GM19023 (cell line): ENCODE results near the gene ASTN2.

ENCODE experiments used
- ATAC-seq: cut with Tn5 transposase; IDR thresholded peaks from one replicate; pipeline ENCODE4 v1.9.1; 2021; ENCODE audit warnings: mild to moderate bottlenecking, moderate library complexity; ENCODE audit not compliant: unreplicated experiment

ASTN2 gene

GRCh38 chr9:117029341-117029740, 385.5 kb downstream of the ASTN2 start:
- ATAC-seq = no peak

GRCh38 chr9:117028103-117028858, 386.6 kb downstream of the ASTN2 start:
- ATAC-seq = no peak

DNA sequence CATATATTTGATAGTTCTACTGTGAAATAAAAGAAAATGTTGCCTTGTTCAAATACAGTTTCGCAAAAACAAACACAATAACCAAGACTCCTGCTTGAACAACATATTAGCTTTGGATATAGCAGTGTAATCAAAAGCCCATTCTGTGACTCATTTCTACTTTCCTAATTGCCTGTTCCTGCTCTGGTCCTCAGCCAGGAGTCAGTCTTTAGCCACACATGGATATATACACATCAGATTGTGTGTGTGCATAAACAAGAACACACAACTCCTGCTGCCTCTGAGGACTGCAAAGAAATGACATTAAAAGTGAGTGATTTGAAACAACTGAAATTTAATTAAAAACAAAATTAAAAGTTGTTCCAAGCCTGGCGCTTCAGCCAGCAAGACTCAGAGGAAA, 393.0 kb downstream of the ASTN2 start:
- ATAC-seq = no peak

DNA sequence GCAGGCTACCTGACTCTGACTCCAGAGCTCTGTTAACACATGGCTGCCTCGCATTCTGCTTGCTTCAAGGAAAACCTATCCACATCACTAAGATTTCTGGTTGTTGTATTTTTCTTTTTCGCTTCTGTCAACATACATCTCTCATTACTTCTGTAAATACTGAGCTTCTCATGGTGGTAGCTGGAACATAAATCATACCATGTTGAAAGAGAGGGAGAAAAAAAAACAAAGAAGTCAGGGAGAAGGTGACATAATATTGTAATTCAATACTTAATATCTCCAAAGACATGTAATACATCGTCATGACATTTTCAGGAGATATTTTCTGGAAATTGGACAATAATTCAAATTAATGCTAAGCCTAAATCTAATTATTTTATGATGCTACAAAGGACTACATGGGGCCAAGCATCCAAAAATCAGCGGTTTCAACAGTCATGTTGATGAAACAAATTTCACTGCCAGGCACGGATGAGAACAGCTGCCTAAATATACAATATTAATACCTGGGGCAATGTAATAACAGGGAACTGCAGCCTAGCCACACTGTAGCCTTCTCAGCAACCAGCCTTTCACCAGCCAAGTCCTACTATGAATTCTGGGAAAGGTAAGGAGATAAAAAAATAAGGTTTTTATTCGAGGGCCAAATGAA, 395.8 kb downstream of the ASTN2 start:
- no peak for ATAC-seq

DNA sequence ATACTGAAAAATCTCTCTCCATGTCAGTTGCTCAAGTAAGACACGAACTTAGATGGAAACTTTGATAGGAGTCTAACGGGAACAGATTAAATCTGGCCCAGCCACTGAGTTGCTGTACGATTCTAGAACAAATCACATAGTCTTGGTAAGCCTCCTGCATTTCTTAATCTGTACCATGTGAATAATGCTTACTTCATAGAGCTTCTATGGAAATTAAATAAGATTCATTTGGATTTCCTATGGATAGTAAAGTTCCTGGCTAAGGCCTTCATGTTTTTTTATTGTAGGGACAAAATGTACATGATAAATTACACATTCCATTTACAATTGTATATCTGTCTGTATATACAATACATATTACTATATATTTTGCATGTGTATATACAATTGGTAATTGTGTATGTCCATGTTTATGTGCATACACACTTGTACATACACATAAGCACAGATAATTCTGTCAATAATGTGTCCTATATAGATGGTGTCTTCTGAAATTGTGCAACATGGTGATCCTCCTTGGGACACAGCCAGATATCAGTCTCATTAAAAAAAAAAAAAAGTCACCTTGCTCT, 397.4 kb downstream of the ASTN2 start:
- no peak for ATAC-seq

- no peak for ATAC-seq
These were observed 400.8 kb downstream of the ASTN2 start for GRCh38 chr9:117014061-117014460.

- no peak for ATAC-seq
These were observed 401.3 kb downstream of the ASTN2 start for GRCh38 chr9:117013440-117013995.

DNA sequence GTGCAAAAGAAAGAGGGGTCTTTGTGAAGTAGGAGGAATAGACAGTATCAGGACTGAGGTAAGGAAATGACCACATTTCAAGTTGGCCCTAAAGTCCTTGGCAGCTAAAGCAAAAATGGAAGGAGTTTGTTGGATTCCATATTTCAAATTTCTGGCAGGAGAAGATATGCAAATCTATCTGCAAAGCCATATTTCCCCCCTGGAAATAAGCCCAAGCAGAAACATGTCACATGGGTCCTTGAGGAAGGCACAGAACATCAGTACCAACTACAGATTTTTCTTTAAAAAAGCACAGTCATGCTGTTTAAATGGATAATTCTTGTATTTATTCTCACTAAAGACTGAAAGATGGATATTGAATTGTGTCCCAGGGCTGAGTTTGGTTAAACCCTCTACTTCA, 404.8 kb downstream of the ASTN2 start:
- no peak for ATAC-seq

DNA sequence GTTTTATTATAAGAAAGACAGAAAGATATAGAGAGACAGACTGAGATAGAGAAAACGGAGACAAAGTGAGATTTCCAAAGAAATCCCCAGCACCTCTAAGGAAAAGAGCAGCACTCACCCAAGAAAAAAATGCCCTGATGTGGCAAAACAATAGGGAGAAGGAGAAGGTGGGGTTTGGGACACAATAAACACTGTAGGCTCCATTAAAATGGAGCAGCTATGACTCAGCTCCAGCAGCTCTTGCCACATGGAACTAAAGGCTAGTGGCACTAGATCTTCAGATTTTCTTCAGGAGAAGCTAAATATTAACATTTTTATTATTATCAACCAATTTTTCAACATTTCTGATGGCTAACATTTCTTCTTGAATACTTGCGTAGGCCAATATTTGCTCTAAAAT, 406.0 kb downstream of the ASTN2 start:
- no peak for ATAC-seq

DNA sequence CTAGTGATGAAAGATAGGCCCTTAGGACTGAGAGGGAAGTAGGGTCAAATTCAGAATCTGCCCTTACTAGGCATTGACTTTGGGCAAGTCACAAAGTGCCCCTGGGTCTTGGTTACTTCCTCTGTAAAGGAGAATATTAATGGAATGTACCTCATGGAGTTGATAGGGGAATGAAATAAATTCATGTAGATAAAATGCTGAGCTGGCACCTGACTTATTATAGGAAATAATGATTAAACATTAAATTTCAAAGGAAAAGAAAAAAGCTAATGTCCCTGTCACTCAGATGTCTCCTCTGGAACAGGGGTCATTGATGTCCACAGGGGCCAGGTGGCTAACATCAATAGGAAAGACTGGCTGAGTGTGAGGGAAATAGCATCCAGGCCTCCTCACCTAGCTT, 406.4 kb downstream of the ASTN2 start:
- ATAC-seq = no peak

DNA sequence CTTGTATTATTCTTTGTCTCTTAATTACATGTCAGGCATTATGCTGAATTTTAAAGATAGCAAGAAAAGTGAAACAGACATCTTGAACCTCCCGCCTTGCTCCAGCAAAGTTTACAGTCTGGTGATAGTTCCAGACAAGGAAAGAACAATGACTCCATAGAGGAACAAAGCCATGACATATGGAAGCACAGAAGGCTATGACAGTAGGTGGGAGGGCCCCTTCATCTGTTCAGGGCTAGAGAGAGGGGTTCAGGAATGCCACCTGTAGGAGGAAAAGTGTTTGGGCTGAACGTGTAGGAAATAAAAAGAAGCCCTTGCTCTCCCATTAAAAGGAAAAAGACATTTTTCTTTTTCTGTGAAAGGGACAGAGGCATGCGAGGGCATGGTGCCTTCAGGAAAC, 412.2 kb downstream of the ASTN2 start:
- ATAC-seq = no peak

- no peak for ATAC-seq
These were observed 414.0 kb downstream of the ASTN2 start for GRCh38 chr9:117000834-117001233.

DNA sequence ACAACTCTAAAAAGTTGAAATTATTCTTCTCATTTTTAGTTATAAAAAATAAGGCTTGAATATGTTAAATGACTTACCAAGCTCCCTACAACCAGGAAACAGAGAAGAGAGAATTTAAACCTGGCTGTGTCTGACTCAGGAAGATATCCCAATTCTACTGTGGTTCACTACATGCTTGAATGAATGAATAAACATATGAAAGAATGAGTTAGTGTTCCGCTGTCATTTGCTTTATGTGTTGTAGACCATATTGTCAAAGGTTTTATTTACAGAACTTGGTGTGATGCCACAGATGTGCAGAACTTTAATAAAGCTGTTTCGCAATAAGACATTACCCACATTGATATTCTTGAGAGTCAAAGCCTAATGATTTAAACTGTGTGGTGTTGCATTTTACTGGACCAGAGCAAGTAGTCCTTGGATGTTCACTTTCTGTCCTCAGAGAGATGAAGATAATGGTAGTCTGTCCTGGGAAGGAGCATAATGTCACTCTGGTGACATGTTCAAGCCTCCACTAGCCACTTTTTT, 414.6 kb downstream of the ASTN2 start:
- ATAC-seq = no peak

DNA sequence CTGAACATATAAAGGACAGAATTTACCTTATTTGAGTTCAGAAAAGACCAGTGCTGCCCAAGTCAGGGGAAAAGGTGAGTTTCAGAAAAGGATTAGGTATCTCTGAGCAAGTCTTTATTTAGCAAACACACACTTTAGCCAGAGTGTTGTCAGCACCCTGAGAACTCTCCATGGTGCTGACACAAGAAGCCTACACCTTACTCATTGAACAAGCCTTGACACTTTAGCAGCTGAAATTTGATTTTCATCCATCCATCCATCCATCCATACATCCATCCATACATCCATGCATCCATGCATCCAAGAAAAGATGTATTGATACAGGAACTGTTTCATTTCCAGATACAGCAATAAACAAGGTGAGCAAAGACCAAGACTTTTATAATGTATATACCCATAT, 416.6 kb downstream of the ASTN2 start:
- no peak for ATAC-seq

DNA sequence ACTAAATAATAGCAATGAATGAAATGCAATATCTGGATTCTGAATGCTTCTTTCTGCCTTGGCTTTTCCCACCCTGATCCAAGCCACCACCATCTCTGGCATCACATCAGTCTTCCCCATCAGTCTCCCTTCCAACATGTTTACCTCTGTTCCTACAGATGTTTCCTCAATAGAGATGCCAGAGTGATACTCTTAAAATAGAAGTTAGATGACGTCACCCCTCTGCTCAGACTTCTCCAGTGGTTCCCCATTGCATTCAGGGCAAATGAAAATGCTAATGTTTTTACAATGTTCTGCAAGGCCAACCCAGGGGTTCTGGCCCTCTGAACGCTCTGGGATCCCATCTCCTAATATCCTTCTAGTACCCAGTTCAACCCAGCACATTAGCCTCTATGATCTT, 422.0 kb downstream of the ASTN2 start:
- ATAC-seq = no peak

DNA sequence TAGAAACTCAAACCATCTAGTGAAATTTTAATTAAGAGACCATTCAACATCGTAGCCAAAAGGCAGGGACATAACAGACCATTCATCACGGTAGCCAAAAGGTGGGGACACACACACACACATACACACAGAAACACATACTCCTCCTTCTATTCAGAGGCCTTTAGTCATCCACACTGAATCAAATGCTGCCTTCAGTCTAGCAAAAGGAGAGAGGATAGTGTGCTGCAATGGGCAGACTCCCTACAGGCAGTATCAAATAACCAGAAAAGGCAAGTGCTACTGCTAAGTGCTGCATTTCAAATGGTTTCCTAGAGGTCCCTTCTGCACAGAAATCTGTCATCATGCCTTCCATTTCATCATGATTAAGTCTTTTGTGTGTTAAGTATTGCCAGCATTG, 423.8 kb downstream of the ASTN2 start:
- ATAC-seq = no peak

- ATAC-seq = no peak
These were observed 424.3 kb downstream of the ASTN2 start for GRCh38 chr9:116990592-116990991.

DNA sequence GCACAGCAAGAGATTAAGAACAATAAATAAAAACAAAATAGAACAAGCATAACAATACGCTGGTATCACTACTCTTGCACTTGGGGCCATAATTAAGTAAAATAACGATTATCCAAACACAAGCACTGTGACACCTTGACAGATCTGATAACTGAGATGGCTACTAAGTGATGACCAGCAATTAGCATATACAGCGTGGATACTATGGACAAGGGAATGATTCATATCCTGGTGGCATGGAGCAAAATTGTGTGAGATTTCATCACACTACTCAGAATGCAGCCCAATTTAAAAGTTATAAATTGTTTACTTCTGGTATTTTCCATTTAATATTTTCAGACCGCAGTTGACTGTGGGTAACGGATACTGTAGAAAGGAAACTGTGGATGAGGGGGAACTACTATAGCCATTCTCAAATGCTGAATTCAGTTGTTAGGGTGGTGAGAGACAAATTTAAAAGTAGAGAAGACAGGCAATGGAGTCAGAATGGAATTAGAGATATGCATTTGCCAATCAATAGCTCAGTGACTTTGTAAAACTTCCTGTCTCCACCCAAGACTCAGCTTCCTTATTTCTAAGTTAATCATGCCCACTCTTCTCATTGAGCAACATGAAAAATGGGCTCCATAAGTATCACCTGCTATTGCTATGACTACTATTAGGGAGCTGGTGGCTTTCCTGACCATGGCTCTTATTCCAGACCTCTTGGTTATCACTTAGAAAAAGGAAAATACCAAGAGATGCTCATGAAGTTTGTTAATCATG, 427.0 kb downstream of the ASTN2 start:
- no peak for ATAC-seq

DNA sequence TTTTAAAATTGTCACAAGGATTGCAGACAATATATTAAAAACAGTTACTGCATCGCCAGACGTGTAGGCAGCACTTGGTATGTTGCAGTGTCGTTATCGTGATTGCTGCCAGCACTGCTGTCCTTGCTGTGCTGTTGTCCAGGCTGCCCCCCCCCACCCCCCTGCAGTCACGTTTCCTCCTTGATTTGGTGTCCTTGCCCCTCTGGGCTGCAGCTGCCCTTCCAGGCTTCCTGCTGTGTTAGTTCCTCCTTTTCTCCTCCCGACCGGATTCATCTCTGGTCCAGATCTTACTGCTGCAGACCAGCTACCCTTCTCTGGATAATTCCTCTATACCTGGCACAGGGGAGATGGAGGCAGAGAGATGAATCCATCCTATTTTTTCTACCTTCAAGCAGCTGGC, 428.8 kb downstream of the ASTN2 start:
- no peak for ATAC-seq

DNA sequence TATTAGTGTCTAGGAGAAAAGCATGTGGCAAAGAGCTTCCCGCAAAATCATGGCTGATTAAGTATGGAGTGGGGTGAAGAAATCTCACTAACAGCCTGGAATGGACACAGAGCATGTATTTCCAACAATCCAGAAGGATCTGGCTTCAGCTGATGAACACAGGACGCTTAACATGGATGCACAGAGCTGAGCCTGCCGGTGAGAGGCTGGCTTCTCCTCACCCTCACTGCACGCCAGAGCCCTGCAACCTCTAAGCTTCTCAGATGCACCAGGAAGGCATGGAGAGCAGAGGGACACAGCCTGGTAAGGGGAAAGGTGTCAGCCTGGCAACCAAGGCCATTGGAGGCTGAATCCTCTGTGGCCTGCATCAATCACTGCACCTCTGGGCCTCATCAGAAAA, 429.3 kb downstream of the ASTN2 start:
- ATAC-seq = no peak

- no peak for ATAC-seq
These were observed 430.7 kb downstream of the ASTN2 start for GRCh38 chr9:116984111-116984510.
